Activated B cell treated with CpG ODN at 0.5 μM for 24 hours (primary cell): Measurements from ENCODE around the gene ZFYVE16. TPM values are rescaled to one million over a fixed set of nuclear protein-coding genes. Genes with fewer than 3 reads are reported as not detected.

Experiments
- ATAC-seq: fragments of 200-7000 bp; cut with Tn5 transposase; one replicate; pipeline ENCODE4 v1.10.0; 2021; ENCODE audit warnings: low read depth, mild to moderate bottlenecking, moderate library complexity
- CTCF ChIA-PET: fragments of 350-600 bp; sonication (Branson Sonifier 250); formaldehyde crosslinking; loops from one replicate; lab custom pipeline; 2021; ENCODE audit warnings: antibody characterized with exemption; lab: Charles Lee
- POLR2A ChIA-PET: fragments of 350-600 bp; sonication (Branson Sonifier 250); formaldehyde crosslinking; loops from one replicate; lab custom pipeline; 2021; ENCODE audit warnings: antibody characterized with exemption; lab: Charles Lee
- DNase-seq: peaks from one replicate; pipeline ENCODE4 v3.0.0; 2022
- H3K27ac Mint-ChIP-seq: one replicate; pipeline ENCODE4 v1.8.0; 2020; ENCODE audit warnings: mixed read lengths
- H3K27me3 Mint-ChIP-seq: one replicate; pipeline ENCODE4 v1.8.0; 2021; ENCODE audit warnings: mixed read lengths
- H3K36me3 Mint-ChIP-seq: one replicate; pipeline ENCODE4 v1.8.0; 2021; ENCODE audit warnings: low read depth, mixed read lengths
- H3K4me1 Mint-ChIP-seq: one replicate; pipeline ENCODE4 v1.8.0; 2021; ENCODE audit warnings: mixed read lengths
- H3K4me3 Mint-ChIP-seq: one replicate; pipeline ENCODE4 v1.8.0; 2020; ENCODE audit warnings: mild to moderate bottlenecking, mixed read lengths
- H3K9me3 Mint-ChIP-seq: one replicate; pipeline ENCODE4 v1.8.0; 2020; ENCODE audit warnings: mixed read lengths
- intact Hi-C: fragments of 100-400 bp; cut with micrococcal nuclease; formaldehyde crosslinking; loops from one replicate; pipeline ENCODE4 v1.15.1; 2024
- total RNA-seq: library from RNA; stranded (reverse); gene quantifications from 2 replicates; pipeline ENCODE4 v1.2.3, GENCODE V29; 2022
- TF ChIP-seq, protein P1 (sequence below): fragments of 200-600 bp; IDR thresholded peaks from one replicate; pipeline ENCODE4 v1.8.0; 2022; ENCODE audit warnings: antibody characterized with exemption, mild to moderate bottlenecking

The ZFYVE16 gene
- total RNA-seq, 1 donor from 2014 or later, result 21.1 TPM

DNA sequence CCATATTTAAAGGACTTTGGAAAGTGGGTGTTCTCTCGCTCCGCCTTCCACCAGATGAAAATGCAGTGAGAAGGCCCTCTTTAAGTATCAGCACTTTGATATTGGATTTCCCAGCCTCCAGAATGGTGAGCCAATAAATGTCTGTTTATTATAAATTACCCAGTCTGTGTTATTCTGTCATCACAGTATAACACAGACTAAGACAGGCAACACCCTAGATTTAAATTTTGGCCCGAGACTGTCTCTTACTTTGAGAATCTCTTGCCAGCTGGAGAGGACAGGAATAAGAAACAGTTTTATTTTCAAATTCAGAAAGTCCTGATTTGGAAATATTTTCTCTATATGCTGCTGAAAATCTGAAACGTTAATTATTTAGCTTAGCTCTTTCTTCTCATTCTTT, 101.5 kb downstream of the ZFYVE16 start:
- Mint-ChIP-seq H3K4me3 (no peak overlapping the region), H3K9me3 (no peaks in the 10 kb centered on the region), H3K27ac (no peak overlapping the region), H3K27me3 (no peaks in the 10 kb centered on the region), H3K36me3 (no peaks in the 10 kb centered on the region), H3K4me1 (no peaks in the 10 kb centered on the region)
- ChIA-PET POLR2A (no interaction called here), CTCF (no interaction called here)
- no peak for DNase-seq
- TF ChIP-seq, protein P1, sequence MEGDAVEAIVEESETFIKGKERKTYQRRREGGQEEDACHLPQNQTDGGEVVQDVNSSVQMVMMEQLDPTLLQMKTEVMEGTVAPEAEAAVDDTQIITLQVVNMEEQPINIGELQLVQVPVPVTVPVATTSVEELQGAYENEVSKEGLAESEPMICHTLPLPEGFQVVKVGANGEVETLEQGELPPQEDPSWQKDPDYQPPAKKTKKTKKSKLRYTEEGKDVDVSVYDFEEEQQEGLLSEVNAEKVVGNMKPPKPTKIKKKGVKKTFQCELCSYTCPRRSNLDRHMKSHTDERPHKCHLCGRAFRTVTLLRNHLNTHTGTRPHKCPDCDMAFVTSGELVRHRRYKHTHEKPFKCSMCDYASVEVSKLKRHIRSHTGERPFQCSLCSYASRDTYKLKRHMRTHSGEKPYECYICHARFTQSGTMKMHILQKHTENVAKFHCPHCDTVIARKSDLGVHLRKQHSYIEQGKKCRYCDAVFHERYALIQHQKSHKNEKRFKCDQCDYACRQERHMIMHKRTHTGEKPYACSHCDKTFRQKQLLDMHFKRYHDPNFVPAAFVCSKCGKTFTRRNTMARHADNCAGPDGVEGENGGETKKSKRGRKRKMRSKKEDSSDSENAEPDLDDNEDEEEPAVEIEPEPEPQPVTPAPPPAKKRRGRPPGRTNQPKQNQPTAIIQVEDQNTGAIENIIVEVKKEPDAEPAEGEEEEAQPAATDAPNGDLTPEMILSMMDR, result no peak
- intact Hi-C loops, result no loop called here
- no peak for ATAC-seq

DNA sequence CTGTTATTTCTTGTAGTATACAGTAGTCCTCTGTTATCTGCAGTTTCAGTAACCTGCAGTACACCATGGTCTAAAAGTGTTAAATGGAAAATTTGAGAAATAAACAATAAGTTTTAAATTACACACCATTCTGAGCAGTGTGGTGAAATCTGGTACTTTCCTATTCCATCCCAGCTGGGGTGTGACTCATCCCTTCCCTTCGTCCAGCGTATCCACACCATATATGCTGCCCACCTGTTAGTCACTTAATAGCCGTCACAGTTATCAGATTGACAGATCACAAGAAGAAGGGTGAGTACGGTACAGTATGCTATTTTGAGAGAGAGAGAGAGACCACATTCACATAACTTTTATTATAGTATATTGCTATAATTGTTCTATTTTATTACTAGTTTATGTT, 109.0 kb downstream of the ZFYVE16 start:
- ChIA-PET POLR2A (no interaction called here), CTCF (no interaction called here)
- ATAC-seq (no peak), DNase-seq (no peak)
- no peaks in the 10 kb centered on the region for H3K36me3 Mint-ChIP-seq
- no peaks in the 10 kb centered on the region for H3K9me3 Mint-ChIP-seq
- TF ChIP-seq, protein P1, result no peak
- intact Hi-C loops, result no loop called here
- no peak overlapping the region for H3K27ac Mint-ChIP-seq
- H3K27me3 Mint-ChIP-seq, result peaks cover 2% of the 10 kb centered on the region
- no peaks in the 10 kb centered on the region for H3K4me1 Mint-ChIP-seq
- no peak overlapping the region for H3K4me3 Mint-ChIP-seq

Other genes with a start within 250 kb of the ZFYVE16 start
- 4.4 and 5.3 TPM in 2 replicates for gene SERINC5, start 152.0 kb upstream of the ZFYVE16 start, total RNA-seq
- not detected in 2 replicates for gene SPZ1, start 88.1 kb upstream of the ZFYVE16 start, total RNA-seq
- 0.47 TPM in 1 of 2 replicates, not detected in the other for gene FAM151B, start 80.0 kb downstream of the ZFYVE16 start, total RNA-seq
- gene ANKRD34B, start 162.2 kb downstream of the ZFYVE16 start, total RNA-seq, result not detected in 2 replicates
- gene MSH3, start 246.6 kb downstream of the ZFYVE16 start, total RNA-seq, result 22.9 and 24.0 TPM in 2 replicates
- 11.1 and 12.7 TPM in 2 replicates for gene DHFR, start 246.9 kb downstream of the ZFYVE16 start, total RNA-seq